Measurements from ENCODE around the gene CD79B.
"Not testable (repeated sequence)": the region's sequence is repeated elsewhere in the genome, so short reads cannot be mapped to it uniquely, and the experiment has no call there.

The CD79B gene

DNA sequence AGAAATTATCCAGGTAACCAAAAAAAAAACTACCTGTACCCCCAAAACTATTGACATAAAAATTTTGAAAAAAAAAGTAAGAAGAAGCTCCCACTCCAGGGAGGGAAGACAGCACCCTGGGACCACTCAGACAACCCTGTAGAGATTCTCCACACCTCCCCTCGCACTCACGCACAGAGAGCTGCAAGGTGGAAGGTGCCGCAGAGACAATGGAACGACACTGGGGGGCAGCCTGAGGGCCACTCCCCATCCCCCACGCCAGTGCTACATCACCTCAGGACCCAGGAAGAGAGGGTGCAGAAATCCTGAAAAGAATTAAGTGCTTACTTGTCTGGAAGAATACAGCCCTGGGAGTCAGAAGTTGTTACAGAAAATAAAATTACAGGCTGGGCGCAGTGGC lies 5.2 kb upstream of the CD79B start:
- H3K4me3 ChIP-seq (ENCODE audit: low read length) = no peak overlapping the region
- DNase-seq (ENCODE audit: low read depth, low spot score) = no peak

DNA sequence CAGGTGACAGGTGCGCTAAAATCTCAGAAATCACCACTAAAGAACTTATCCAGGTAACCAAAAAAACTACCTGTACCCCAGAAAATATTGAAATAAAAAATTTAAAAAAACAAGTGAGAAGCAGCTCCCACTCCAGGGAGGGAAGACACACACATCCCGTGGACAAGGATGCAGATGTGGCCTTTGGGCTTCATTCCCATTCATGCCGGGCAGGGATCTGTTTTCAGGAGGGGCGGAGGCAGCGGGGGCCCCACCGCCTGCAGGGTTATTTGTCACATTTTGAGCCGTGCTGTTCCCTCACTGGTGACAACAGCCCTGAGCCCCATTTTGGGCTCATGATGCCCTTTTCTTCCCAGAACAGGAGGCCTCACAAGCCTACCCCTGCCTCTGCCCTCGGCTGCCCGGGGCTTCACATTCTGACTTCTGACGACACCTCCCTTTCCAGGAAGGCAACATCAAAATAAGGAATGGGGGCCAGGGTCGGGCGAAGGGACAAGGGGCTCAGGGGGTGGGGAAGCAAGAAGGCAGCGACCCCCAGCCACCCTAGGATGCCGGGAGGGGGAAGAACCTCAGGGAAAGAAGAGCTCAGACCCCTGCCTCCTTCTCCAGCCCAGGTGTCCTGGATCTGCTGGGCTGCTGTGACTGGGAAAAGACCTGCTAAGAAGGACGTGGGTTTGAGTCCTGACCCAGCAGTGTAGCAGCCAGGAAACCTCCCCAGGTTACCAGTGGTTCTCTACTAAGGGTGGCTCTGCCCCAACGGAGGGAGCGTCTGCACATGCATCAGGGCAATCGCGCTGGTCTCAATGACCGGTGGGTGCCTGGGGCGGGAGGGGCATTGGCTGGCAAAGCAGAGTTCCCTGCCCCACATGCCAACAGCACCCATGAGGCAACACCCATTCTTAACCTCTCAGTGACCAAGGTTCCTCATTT lies 2.3 kb upstream of the CD79B start:
- H3K4me3 ChIP-seq (ENCODE audit: low read length) = no peak overlapping the region
- DNase-seq (ENCODE audit: low read depth, low spot score) = no peak

DNA sequence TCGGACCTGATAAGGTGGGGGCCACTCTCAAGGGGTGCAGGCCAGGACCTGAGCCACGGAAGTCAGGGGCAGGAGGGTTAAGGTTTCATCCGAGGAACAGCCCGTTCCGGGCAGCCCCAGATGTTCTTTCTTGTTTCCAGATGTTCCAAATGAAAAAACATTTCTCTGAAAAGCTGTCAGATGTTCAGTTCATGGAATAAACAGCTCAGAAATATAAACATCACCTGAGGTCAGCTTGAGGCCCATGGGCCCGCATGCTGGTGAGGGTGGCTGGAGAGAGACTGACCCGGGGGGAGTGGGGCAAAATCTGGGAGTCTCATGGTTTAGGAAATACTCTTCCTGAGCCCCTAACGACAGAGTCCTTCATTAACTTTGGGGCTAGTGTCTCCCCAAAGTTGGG lies 1.5 kb upstream of the CD79B start:
- DNase-seq (ENCODE audit: low read depth, low spot score) = no peak
- no peak overlapping the region for H3K4me3 ChIP-seq (ENCODE audit: low read length)

DNA sequence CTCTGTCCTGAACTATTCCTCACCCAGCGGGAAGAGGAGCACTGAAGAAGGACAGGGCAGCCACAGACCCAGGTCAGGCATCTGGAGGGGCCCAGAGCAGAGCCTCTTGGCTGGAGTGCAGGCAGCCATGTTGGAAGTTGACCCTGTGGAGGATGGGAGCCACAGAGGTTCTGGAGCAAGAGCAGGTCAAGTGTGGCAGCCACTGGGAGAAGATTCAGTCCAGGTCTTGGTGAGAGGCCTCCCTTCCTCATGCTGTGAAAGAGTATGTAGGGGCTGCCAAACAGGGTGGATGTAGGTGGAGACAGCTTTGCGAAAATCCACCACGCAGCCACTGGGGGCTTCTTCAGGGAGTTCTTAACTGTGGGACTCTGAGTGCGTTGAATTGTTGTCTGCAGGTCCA lies 590 bp upstream of the CD79B start:
- no peak overlapping the region for H3K4me3 ChIP-seq (ENCODE audit: low read length)
- no peak for DNase-seq (ENCODE audit: low read depth, low spot score)

DNA sequence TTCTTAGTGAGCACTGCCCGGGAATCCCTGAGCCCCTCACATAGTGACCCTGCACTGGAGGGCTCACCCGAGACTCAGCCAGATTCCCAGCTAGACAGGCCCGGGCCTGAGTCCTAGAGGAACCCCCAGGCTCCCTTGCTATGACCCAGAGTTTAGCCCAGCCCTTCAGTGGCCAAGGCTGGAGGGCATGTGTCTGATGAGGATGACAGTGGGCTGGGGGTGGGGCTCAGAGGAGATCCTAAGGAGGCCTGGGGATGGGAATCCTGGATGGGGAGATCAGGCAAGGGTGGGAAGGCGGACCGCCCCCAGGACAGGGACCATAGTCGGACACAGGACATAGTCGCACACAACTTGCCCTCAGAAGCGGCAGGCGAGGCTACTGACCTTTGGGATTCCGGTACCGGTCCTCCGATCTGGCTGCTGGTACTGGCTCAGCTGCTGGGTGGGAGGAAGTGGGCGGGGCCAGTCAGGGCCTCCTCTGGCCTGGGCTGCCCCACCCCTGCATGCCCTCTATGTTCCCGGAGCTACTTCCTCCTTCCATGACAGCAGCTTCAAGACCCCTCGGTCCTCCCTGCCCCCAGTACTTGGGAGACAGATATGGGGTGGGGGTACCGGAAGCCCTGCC lies 1.1 kb downstream of the CD79B start:
- H3K4me3 ChIP-seq (ENCODE audit: low read length) = no peak overlapping the region
- no peak for DNase-seq (ENCODE audit: low read depth, low spot score)

DNA sequence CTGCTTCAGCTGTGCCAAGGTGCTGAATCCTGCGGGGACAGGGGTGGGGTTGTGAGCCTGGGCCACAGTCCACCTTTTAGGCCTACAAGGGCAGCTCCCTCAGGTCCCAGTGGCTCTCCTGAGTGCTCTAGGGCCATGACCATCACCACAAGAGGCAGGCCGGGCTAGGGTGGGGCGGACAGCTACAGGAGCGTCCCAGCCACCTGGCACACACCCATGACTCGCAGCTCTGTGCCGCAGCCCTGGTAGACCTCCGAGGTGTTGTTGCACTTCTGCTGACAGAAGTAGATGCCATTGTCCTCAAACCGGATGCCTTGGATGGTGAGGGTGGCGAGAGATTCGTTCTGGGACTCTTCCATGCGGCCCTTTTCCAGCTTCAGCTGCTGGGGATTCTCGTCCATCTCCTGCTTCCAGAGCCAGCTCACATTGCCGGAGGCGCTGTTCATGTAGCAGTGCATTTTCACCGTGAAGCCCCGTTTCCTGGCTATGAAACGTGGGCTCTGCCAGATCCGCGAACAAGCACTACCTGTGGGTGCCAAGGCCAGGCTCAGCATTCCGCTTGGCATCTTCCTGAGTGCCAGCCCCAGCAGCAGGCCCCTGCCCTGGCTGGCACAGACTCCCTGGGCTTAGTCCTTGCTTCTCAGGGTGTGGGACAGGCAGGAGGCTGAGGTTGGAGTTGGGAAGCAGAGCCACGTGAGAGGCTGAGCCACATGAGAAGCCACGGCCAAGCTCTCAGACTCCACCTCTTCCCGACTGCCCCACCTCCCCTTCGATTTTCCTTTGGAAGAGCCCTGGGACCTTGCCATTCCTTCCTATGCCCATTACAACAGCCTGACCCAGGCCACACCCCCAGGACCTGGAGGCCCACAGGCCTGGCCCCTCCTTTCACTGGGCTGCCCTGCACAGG lies 2.0 kb downstream of the CD79B start:
- H3K4me3 ChIP-seq (ENCODE audit: low read length) = no peak overlapping the region

DNA sequence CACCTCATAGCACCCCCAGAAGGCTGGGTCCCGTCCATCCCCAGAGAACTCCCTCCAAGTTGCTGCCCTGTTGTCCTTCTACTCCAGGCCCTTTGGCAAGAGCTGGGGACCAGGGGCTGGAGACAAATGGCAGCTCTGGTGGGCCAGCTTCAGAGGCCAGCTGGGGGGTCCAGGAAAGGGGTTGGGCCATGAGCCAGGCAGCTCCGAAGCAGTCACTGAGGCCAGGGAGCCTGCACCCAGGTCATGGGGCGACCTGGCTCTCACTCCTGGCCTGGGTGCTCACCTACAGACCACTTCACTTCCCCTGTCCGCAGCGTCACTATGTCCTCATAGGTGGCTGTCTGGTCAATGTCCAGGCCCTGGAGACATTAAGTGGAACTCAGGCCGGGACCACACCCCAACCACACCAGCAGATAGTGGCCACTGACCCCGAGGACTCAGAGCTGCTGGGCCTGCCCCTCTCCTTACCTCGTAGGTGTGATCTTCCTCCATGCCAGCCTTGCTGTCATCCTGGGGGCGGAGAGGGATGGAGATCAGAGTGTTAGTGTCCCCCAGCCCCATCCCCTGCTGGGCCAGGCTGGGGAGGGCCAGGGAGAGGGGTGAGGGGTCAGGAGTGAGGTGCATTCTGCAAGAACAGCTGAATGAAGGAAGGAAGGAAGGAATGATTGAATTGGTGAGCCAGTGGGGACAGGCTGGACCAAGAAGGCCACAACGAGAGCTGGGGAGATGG lies 3.0 kb downstream of the CD79B start:
- H3K4me3 ChIP-seq (ENCODE audit: low read length) = no peak overlapping the region
- no peak for DNase-seq (ENCODE audit: low read depth, low spot score)

More for the DNA sequence above, 2.0 kb downstream of the CD79B start:
- DNase-seq (ENCODE audit: low read depth, low spot score) = no peak

DNA sequence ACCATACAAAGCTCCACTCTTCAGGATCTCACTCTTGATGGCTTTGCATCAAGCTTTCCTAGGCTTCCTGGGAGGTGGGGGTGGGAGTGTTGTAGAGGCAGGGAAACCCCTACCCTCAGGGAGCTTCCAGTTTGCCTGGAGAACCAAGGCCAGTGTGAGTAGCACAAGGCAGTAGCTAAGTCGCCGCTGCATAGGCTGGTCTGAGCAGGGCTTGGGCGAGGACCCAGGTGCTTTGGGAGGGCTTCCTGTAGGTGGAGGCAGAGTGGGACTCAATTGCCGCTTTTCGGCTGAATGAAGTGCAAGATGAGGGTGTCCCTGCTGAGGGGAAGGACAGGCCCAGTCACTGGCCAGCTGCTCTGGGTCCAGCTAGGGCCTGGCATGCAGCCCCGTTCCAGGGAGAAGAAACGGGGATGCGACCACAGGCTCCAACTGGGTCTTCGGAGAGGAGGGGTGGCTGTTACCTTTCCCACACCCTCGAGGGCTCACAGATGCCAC lies 3.9 kb downstream of the CD79B start:
- DNase-seq (ENCODE audit: low read depth, low spot score) = no peak
- H3K4me3 ChIP-seq (ENCODE audit: low read length) = no peak overlapping the region

DNA sequence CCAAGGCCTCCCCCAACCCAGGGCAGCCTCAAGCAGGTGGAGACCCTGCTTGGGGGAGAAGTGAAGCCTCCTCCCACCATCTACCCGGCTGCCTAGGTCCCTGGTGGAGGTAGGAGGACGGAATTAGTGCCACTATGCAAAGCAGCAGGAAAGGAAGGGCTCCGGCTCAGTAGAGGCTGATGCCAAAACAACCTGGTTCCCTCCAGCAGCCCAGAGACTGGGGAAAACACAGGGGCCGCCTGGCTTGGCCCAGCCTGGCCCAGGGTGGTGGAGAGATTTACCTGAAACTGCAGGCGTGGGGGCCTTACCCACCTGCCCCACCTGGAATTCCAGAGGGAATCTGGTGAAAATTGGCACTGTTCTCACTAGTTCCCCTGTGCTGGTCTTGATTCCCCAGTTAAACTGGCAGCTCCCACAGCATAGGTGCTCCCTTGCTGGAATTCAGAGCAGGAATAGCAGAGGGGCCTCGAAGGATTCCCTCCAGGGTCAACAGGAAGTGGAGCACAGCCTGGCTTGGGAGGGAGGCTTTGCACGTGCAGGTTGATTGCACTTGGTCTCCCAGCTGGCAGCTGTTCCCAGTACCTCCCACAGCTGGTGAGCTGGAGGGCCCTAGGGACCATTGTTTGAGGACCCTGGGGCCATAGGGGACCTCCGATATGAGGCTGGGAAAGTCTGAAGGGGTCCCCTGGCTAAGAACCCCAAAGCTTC lies 4.5 kb downstream of the CD79B start:
- H3K4me3 ChIP-seq (ENCODE audit: low read length) = no peak overlapping the region
- DNase-seq (ENCODE audit: low read depth, low spot score) = no peak

DNA sequence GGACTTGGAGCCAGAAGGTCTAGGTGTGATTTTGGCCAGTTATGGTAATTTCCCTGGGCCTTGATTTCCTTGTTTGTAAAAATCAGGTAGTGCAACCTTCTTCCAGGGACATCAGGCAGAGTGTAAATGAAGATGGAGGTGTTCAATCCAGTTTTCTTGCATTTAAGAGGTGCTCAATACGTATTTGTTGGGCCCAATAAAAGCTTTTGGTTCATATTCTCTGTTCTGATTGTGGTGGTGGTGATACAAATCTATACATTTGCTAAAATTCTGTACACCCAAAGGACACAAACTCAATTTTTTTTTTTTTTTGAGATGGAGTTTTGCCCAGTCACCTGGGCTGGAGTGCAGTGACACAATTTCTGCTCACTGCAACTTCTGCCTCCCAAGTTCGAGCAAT lies 6.0 kb downstream of the CD79B start:
- H3K4me3 ChIP-seq (ENCODE audit: low read length) = no peak overlapping the region
- DNase-seq (ENCODE audit: low read depth, low spot score) = no peak

DNA sequence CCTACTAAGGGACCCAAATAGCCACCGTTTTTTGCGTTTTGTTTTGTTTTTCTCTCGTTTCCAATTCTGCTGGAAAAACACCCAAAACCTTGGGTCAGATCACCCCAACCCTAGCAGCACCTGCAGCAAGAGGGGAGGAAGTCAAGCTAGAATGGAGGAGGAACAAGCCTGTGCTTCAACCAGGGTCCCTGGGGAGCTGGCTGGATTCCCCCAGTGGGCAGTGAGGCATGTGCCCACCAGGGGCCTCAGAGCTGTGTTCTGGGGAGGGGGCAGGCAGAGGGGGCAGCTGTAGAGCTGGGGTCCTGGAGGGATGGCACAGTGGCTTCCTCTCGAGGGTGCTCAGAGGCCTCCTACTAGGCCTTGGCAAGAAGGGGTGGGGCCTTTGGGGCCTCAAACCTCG lies 6.5 kb downstream of the CD79B start:
- DNase-seq (ENCODE audit: low read depth, low spot score) = no peak
- H3K4me3 ChIP-seq (ENCODE audit: low read length) = no peak overlapping the region

DNA sequence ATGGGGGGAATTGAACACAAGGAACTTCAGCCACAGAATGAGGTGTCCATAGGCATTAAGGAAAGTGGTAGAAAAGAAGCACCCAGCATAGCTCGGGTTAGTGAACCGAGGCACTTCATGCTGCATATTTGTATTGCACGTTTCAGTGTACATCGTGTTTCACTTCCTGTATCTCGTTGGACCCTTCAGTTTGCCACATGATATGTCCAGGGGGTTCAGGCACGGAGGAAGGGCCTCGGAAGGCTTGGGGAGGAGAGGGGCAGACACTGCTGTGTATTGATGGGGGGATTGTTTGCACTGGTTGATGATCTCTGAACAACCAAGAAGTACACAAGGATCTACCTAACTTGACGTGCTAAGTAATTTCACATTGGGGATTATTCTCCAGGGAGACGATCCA lies 9.7 kb downstream of the CD79B start:
- not testable (repeated sequence) for H3K4me3 ChIP-seq (ENCODE audit: low read length); DNase-seq (ENCODE audit: low read depth, low spot score)

DNA sequence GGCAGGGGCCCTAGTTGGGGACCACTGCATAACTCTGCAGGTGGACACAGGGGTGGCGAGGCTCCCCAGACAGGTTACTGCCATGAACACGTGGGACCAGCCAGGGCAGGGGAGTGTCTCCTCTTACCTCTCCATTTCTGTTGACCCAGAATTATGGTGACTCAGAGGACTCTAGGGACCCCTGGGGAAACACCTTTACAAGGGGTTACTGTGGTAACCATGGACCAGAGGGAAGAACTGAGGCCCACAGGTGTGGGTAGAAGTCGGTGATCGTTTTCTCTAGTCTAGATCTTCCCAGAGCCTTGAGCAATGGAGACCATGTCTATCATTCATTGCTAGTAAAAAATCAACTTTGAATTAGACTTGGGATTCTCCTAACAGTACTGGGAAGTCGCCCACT lies 11.4 kb downstream of the CD79B start:
- H3K4me3 ChIP-seq (ENCODE audit: low read length); DNase-seq (ENCODE audit: low read depth, low spot score): not testable (repeated sequence)

DNA sequence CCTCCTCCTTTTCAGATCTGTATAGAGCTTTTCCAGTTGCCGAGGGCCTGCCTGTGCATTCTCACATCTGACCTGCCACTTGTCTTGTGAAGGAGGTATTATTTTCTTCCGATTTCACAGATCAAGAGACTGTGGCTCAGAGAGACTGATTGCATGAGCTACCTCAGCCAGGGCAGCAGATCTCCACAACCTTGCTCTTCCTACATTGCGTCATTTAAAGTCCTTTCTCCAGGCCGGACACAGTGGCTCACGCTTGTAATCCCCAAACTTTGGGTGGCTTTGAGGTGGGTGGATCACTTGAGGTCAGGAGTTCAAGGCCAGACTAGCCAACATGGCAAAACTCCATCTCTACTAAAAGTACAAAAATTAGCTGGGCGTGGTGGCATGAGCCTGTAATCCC lies 12.1 kb downstream of the CD79B start:
- DNase-seq (ENCODE audit: low read depth, low spot score); H3K4me3 ChIP-seq (ENCODE audit: low read length): not testable (repeated sequence)

DNA sequence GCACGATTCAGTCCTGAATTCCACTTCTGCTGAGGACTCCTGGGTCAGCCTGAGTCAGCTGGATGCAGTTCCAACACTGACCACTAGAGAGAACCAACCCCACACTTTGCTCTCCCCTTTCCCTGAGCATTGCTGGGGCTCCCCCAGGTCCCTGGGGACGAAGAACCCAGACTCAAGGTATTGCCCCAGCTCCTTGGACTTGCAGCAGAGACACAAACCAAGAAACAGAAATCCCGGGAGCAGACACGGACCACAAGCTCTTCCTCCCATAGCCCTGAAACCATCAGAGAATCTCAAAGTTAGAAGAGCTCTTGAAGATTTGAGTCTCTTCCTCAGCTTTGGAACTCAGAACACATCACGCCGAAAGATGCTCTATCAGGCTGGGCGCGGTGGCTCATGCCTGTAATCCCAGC lies 12.8 kb downstream of the CD79B start:
- DNase-seq (ENCODE audit: low read depth, low spot score) = peak; percentile 51
- H3K4me3 ChIP-seq (ENCODE audit: low read length) = no peak overlapping the region

DNA sequence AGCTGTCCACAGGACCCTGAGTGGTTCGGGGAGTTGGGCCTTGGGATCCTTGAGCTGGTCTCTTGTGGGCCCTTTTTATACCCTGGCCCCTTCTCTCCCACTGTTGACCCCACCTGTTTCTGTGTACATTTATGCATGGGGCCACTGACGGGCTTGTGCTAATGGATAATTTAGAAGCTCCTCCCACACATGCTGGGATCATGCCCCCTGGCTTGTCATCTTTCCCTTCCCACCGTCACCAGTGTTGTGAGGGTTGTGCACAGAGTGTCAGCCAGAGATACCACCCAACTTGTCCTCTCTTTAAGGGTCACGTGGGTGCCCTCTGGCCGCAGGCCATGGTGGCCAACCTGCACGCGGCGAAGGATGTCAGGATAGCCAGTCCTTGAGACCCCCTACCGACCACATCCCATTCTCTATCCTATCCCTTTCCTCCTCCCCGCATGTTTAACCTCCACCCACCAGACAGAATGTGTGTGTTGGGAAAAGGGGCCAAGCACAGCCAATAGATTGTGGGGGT lies 13.3 kb downstream of the CD79B start, which contains the start of gene GH1:
Gene GH1, minus strand, starts transcription at position 51 of the 517 bp plus-strand sequence. CDS start 63 bp downstream, outside the sequence.
- H3K4me3 ChIP-seq (ENCODE audit: low read length); DNase-seq (ENCODE audit: low read depth, low spot score): not testable (repeated sequence)

DNA sequence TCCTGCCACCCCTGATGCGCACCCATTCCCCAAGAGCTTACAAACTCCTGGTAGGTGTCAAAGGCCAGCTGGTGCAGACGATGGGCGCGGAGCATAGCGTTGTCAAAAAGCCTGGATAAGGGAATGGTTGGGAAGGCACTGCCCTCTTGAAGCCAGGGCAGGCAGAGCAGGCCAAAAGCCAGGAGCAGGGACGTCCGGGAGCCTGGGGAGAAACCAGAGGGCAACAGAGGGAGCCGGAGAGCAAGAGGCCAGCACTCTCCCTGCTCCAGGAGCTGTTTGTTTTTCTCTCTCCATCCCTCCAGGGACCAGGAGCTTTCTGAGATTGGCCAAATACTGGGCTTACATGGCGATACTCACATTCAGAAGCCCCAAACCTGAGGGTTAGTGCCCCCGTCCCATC lies 13.8 kb downstream of the CD79B start:
- H3K4me3 ChIP-seq (ENCODE audit: low read length) = no peak overlapping the region
- DNase-seq (ENCODE audit: low read depth, low spot score) = no peak

DNA sequence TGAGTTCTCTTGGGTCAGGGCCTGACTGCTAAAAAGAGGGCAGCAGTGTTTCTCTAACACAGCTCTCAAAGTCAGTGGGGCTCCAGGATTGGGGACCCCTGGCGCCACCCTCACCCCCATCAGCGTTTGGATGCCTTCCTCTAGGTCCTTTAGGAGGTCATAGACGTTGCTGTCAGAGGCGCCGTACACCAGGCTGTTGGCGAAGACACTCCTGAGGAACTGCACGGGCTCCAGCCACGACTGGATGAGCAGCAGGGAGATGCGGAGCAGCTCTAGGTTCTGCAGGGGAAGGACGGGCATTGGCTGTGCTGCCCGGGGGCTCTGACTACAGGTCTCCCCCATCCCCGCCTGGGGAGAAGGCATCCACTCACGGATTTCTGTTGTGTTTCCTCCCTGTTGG lies 14.5 kb downstream of the CD79B start:
- no peak for DNase-seq (ENCODE audit: low read depth, low spot score)
- no peak overlapping the region for H3K4me3 ChIP-seq (ENCODE audit: low read length)
